Mucosa of descending colon (tissue), 3 donors: Measurements from ENCODE around the gene C15orf61. TPM values are rescaled to one million over a fixed set of nuclear protein-coding genes. Genes with fewer than 3 reads are reported as not detected.

Experiments
- ATAC-seq: fragments of 200-7000 bp; cut with Tn5 transposase; one replicate; pipeline ENCODE4 v1.9.1; 2020; ENCODE audit warnings: mild to moderate bottlenecking, moderate library complexity
- DNase-seq, 3 donors: peaks; one replicate each; pipeline ENCODE4 v3.0.0-alpha.2; 2020
- H3K36me3 ChIP-seq: fragments of 200-600 bp; one replicate; pipeline ENCODE4 v1.8.0; 2021; ENCODE audit warnings: low read depth, mild to moderate bottlenecking
- H3K4me1 ChIP-seq: fragments of 200-600 bp; one replicate; pipeline ENCODE4 v1.8.0; 2021; ENCODE audit warnings: low read depth, mild to moderate bottlenecking
- H3K4me3 ChIP-seq: fragments of 200-600 bp; one replicate; pipeline ENCODE4 v1.8.0; 2021; ENCODE audit warnings: mild to moderate bottlenecking
- H3K9me3 ChIP-seq: fragments of 200-600 bp; one replicate; pipeline ENCODE4 v1.8.0; 2021; ENCODE audit warnings: mild to moderate bottlenecking
- CTCF ChIP-seq: fragments of 200-600 bp; IDR thresholded peaks from one replicate; pipeline ENCODE4 v1.8.0; 2022; ENCODE audit warnings: antibody characterized with exemption, mild to moderate bottlenecking
- intact Hi-C, 2 donors: fragments of 100-400 bp; cut with DNase I in 1 of 2; cut with micrococcal nuclease in 1 of 2; formaldehyde crosslinking; loops; one replicate each; pipeline versions ENCODE4 v1.11.0 to v1.11.1; 2022; cut with DNase I, micrococcal nuclease
- total RNA-seq, 3 donors: library from RNA; stranded (reverse); fragmentation: NEBNext Ultra II Directional in 2 of 3; extraction: Animal tissue kit (Norgen Biotek cat#: 25700) in 2 of 3; gene quantifications; one replicate each; pipeline versions ENCODE4 v1.2.1 to v1.2.4, GENCODE V29; 2021 to 2023
- donor health status: DM: no; HTN: no; CAD: no; lungs with moderate emphysema.
- donor health status: DM: no; HTN: no; CAD: no.
- donor health status: DM: no; HTN: yes; CAD: no.

C15orf61 gene
- total RNA-seq, 3 donors from 2014 or later, result 5.4 to 6.2 (median 6.0) TPM

- H3K4me3 ChIP-seq, result peak within 1 kb of the TSS; percentile 34
- DNase-seq (peak; percentile 91 to 93 (median 93)), ATAC-seq (peak; percentile 93)
- H3K36me3 ChIP-seq, result no peaks in the 10 kb centered on the region
- H3K4me1 ChIP-seq, result peaks cover 18% of the 10 kb centered on the region
- intact Hi-C loops, result no loop called here
- H3K9me3 ChIP-seq, result no peaks in the 10 kb centered on the region
- no peak for TF ChIP-seq CTCF
These were observed 21.8 kb downstream of the C15orf61 start, which contains the start of gene MAP2K5 for GRCh38 chr15:67542420-67543347. Gene MAP2K5, plus strand, starts transcription at chr15:67542703. Its CDS starts 633 bp downstream, at chr15:67543336.

DNA sequence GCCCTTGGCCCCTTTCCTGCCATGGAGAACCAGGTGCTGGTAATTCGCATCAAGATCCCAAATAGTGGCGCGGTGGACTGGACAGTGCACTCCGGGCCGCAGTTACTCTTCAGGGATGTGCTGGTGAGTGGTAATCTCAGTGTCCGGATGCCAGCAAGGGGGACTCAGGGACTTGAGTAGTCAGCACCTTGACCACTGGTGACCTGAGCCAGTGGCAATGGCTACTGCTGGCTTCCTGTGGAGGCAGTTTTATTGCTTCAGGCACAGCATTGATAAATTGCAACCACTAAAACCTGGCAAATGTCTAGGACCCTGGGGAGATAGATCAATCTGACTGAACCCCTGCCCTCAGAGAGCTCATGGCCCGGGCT is 22.4 kb downstream of the C15orf61 start:
- no peak for TF ChIP-seq CTCF
- intact Hi-C loops, result no loop called here
- no peak overlapping the region for H3K4me3 ChIP-seq
- no peaks in the 10 kb centered on the region for H3K9me3 ChIP-seq
- peak; percentile 51 to 54 (median 52) for DNase-seq
- no peaks in the 10 kb centered on the region for H3K36me3 ChIP-seq
- H3K4me1 ChIP-seq, result peaks cover 22% of the 10 kb centered on the region
- peak; percentile 11 for ATAC-seq

DNA sequence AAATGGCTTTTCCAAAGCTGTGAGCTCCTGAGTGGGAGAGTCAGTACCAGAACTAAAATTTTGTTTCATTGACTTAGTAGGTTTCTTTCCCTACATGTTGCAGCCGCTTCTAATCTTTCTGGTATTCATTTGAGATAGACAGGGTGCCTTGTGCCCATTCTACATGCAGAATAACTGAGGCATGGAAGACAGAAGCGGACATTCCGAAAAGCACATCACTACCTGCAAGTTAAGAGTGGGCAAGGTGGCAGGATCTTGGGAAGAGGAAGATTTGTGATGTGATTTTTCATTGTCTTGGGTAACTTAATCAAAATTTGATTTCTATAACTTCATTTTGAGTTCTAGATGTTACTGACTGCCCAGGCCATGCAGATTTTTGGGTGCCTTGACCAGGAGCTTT is 23.5 kb downstream of the C15orf61 start:
- H3K4me3 ChIP-seq, result no peak overlapping the region
- no peaks in the 10 kb centered on the region for H3K9me3 ChIP-seq
- no peak for TF ChIP-seq CTCF
- H3K4me1 ChIP-seq, result peaks cover 32% of the 10 kb centered on the region
- intact Hi-C loops, result no loop called here
- no peak for ATAC-seq
- no peaks in the 10 kb centered on the region for H3K36me3 ChIP-seq
- DNase-seq, result no peak

DNA sequence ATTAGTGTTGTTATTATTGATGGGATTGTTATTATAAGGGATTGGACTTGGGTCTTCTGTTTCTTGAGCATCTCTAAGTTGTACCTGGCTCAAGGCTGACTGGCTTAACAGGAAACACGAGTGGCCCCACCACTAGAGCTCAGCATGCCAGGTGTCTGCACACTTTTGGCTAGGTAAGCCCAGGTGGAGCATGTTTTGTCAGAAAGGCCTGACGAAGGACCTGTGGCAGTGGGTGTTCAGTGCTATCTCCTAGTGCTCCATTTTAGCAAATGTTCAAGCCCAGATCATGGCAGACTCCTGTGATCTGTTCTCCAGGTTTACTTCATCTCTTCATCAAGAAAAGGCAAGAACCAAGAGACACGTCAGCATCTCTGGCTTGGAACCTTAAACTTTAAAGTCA is 24.9 kb downstream of the C15orf61 start:
- intact Hi-C loops, result no loop called here
- TF ChIP-seq CTCF, result no peak
- peaks cover 37% of the 10 kb centered on the region for H3K4me1 ChIP-seq
- H3K4me3 ChIP-seq, result no peak overlapping the region
- ATAC-seq (no peak), DNase-seq (no peak)
- H3K36me3 ChIP-seq, result no peaks in the 10 kb centered on the region
- no peaks in the 10 kb centered on the region for H3K9me3 ChIP-seq

- H3K4me3 ChIP-seq, result no peak overlapping the region
- no peaks in the 10 kb centered on the region for H3K36me3 ChIP-seq
- peaks cover 37% of the 10 kb centered on the region for H3K4me1 ChIP-seq
- no peaks in the 10 kb centered on the region for H3K9me3 ChIP-seq
- TF ChIP-seq CTCF, result no peak
- ATAC-seq (peak; percentile 16), DNase-seq (no peak)
- intact Hi-C loops, result no loop called here
These were observed 26.1 kb downstream of the C15orf61 start for GRCh38 chr15:67547064-67547463.
